ENCODE data around the gene CDKN1B. TPM values are rescaled to one million over a fixed set of nuclear protein-coding genes. Genes with fewer than 3 reads are reported as not detected.

CDKN1B gene
- total RNA-seq, 4 donors from 2014 or later, result 37.7 to 66.0 (median 48.1) TPM

DNA sequence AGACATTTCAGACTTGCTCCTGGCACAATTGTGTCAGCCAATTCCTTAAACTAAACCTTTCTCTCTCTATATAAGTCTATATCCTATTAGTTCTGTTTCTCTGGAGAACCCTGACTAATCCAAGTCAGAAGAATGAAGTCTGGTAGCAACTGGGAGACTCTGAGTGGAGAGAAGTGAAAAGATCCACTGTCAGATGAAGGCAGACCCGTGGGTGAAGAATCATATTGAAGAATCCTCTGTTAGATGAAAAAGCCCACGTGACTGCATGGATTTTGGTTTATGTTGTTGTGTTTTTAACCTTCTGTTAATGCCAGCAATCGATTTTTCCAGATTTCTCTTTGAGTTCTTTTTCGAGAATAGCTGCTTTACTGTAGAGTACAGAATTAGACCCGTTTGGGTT is 38.8 kb downstream of the CDKN1B start:
- H3K36me3 ChIP-seq, result no peaks in the 10 kb centered on the region

DNA sequence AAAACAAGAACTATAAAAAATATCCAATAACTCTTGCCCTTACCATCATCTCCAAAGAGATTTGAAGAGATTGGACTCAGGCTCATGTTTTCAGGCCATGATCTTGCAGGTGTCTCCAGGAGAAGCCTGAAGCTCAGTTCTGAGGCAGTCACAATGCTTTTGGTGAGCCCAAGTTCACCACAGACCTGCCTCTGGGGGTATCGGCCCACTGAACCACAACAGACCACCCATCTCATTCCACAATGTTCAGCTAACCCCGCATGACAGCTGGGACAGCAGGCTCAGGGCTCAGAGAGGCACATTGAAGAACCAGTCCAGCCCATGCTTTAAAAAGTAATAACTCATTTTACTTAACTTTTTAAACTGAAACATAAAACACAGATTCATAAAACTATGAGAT is 40.0 kb downstream of the CDKN1B start:
- no peaks in the 10 kb centered on the region for H3K36me3 ChIP-seq
- H3K9me3 ChIP-seq, result no peaks in the 10 kb centered on the region
- H3K4me3 ChIP-seq, result no peak overlapping the region
- H3K27me3 ChIP-seq, result no peaks in the 10 kb centered on the region
- H3K27ac ChIP-seq, result no peak overlapping the region
- H3K4me1 ChIP-seq, result peaks cover 0 to 3% (median 0%) of the 10 kb centered on the region in 4 donors
- no peak for TF ChIP-seq POLR2A (IDR thresholded peaks at IDR 0.05)
- DNase-seq, result no peak

More for the DNA sequence above, 38.8 kb downstream of the CDKN1B start:
- H3K9me3 ChIP-seq, result no peaks in the 10 kb centered on the region
- no peak overlapping the region for H3K4me3 ChIP-seq
- H3K27ac ChIP-seq, result no peak overlapping the region
- H3K4me1 ChIP-seq, result peaks cover 0 to 3% (median 0%) of the 10 kb centered on the region in 4 donors
- no peaks in the 10 kb centered on the region for H3K27me3 ChIP-seq
- TF ChIP-seq, protein P1, sequence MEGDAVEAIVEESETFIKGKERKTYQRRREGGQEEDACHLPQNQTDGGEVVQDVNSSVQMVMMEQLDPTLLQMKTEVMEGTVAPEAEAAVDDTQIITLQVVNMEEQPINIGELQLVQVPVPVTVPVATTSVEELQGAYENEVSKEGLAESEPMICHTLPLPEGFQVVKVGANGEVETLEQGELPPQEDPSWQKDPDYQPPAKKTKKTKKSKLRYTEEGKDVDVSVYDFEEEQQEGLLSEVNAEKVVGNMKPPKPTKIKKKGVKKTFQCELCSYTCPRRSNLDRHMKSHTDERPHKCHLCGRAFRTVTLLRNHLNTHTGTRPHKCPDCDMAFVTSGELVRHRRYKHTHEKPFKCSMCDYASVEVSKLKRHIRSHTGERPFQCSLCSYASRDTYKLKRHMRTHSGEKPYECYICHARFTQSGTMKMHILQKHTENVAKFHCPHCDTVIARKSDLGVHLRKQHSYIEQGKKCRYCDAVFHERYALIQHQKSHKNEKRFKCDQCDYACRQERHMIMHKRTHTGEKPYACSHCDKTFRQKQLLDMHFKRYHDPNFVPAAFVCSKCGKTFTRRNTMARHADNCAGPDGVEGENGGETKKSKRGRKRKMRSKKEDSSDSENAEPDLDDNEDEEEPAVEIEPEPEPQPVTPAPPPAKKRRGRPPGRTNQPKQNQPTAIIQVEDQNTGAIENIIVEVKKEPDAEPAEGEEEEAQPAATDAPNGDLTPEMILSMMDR (IDR thresholded peaks at IDR 0.05), result no peak
- TF ChIP-seq POLR2A (IDR thresholded peaks at IDR 0.05), result no peak
- no peak for DNase-seq

DNA sequence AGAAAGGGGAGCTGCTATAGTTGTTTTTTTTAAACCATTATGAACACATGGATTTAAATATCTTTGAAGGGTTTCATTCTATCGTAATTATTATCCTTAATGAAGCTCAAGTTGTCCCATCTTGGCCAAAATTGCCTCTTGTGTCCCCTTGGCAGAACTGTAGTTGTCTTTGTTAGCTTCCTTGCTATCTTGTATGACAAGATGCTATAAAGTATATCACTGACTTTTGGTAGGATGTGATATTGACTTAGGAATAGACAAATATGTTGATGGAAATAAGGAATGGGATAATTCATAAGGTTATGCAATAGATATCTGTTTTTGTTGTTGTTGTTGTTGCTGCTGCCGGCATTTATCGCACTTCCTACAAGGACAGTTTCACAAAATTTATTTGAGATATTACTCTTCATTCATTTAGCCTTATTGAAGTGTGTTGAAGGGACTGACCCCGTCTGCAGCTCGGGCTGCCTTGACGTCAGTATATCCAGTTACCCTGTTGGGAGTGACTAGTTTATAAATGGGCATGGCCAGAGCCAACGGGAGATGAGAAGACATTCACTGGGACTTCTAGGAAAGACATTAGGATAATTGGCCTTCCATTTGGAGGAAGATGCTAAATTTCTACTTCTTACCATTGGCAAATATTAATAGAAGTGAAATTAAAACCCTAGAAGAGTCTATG is 42.2 kb downstream of the CDKN1B start:
- Histone ChIP-seq H3K27me3 (no peaks in the 10 kb centered on the region), H3K9me3 (no peaks in the 10 kb centered on the region), H3K4me1 (peaks cover 0 to 3% (median 0%) of the 10 kb centered on the region in 4 donors), H3K27ac (no peak overlapping the region), H3K36me3 (no peaks in the 10 kb centered on the region), H3K4me3 (no peak overlapping the region)
- DNase-seq, result no peak
- TF ChIP-seq, protein P1 (IDR thresholded peaks at IDR 0.05), result no peak
- no peak for TF ChIP-seq POLR2A (IDR thresholded peaks at IDR 0.05)

DNA sequence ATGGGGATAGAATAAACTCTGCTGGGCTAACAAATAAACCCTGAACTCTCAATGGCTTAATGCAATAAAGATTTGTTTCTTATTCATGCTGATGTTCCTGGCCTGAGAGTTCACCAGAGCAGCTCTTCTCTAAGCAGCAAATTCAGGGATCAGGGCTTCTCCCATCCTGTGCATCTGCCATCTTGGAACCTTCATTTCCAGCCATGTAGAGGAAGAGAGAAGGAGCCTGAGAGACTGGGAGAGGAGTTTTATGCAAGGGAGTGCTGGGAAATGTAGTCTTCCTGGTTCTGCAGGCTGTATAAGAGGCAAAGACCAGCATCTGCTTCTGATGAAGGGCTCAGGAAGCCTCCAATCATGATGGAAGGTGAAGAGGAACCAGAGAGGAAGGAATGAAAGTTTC is 47.7 kb downstream of the CDKN1B start:
- no peak for TF ChIP-seq POLR2A (IDR thresholded peaks at IDR 0.05)
- TF ChIP-seq, protein P1 (IDR thresholded peaks at IDR 0.05), result no peak
- H3K9me3 ChIP-seq, result no peaks in the 10 kb centered on the region
- H3K4me1 ChIP-seq, result no peaks in the 10 kb centered on the region
- no peak overlapping the region for H3K27ac ChIP-seq
- no peaks in the 10 kb centered on the region for H3K27me3 ChIP-seq
- no peak for DNase-seq
- H3K4me3 ChIP-seq, result no peak overlapping the region
- H3K36me3 ChIP-seq, result no peaks in the 10 kb centered on the region

DNA sequence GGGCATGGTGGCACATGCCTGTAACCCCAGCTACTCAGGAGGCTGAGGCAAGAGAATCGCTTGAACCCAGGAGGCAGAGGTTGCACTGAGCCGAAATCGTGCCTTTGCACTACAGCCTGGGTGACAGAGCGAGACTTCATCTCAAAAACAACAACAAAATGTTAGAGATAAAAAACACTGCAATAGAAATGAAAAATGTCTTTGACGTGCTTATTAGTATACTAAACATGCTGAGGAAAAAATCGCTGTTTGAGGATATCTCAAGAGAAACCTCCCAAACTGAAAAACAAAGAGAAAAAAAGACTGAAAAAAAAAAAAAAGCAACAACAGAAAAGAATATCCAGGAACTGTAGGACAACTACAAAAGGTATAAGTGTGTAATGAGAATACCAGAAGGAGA is 53.1 kb downstream of the CDKN1B start:
- no peaks in the 10 kb centered on the region for H3K27me3 ChIP-seq
- no peak overlapping the region for H3K4me3 ChIP-seq
- H3K36me3 ChIP-seq, result no peaks in the 10 kb centered on the region
- H3K4me1 ChIP-seq, result no peaks in the 10 kb centered on the region
- TF ChIP-seq POLR2A (IDR thresholded peaks at IDR 0.05), result no peak
- TF ChIP-seq, protein P1 (IDR thresholded peaks at IDR 0.05), result no peak
- no peaks in the 10 kb centered on the region for H3K9me3 ChIP-seq
- H3K27ac ChIP-seq, result no peak overlapping the region
- DNase-seq, result no peak

Small RNA genes lying within 50 kb of the gene (small RNA-seq; reads per million reads assigned to genes)
- gene MIR613, result 0 reads per million in 2 donors

Other genes starting within 250 kb of the CDKN1B start
- gene DUSP16, start 154.5 kb upstream of the CDKN1B start, total RNA-seq, result 10 to 100 TPM; 20.6 to 52.6 (median 45.7) TPM
- gene CREBL2, start 105.5 kb upstream of the CDKN1B start, total RNA-seq, result 10 to 100 TPM; 23.1 to 33.0 (median 27.6) TPM
- 1 to 10 TPM in 1 of 4 donors, under 1 TPM in 1, not detected in 2; 0.54 to 1.2 TPM for gene GPR19, start 21.2 kb upstream of the CDKN1B start, total RNA-seq
- 10 to 100 TPM in 1 of 4 donors, 1 to 10 TPM in 3; 2.3 to 14.9 (median 5.6) TPM for gene APOLD1, start 68.3 kb downstream of the CDKN1B start, total RNA-seq
- 10 to 100 TPM; 23.5 to 39.9 (median 33.1) TPM for gene DDX47, start 96.0 kb downstream of the CDKN1B start, total RNA-seq
- 100 to 1,000 TPM in 1 of 4 donors, 10 to 100 TPM in 3; 16.5 to 106 (median 91.1) TPM for gene GPRC5A, start 174.2 kb downstream of the CDKN1B start, total RNA-seq
- 1 to 10 TPM in 1 of 4 donors, not detected in 3; 1.3 TPM for gene GPRC5D, start 234.8 kb downstream of the CDKN1B start, total RNA-seq